Measurements from ENCODE around the gene UNC45A. TPM values are rescaled to one million over a fixed set of nuclear protein-coding genes. Genes with fewer than 3 reads are reported as not detected.
A peak's percentile ranks its signal among the peaks of the same experiment; 100 is the strongest.

The UNC45A gene
- total and polyA plus RNA-seq, 2 of the 4 experiments (the other 2 are of a cell fraction), result 68.9 to 100 TPM

GRCh38 chr15:90986790-90987507 lies 51.9 kb downstream of the UNC45A start:
- ChIA-PET CTCF (interaction anchor here (1.6 kb wide), 1 partner anchor 31 kb away, joined by 6 read pairs; no protein-coding TSS in a partner anchor), POLR2A (ENCODE audit: unreplicated experiment) (interaction anchor here (0.5 kb wide), 1 partner anchor 1792 kb away, joined by 14 read pairs; no protein-coding TSS in a partner anchor)
- no peak overlapping the region for H2AK9ac ChIP-seq (replicated peaks; ENCODE audit: low read depth, low read length, poor library complexity)
- H3K27me3 ChIP-seq (ENCODE audit: control insufficient read depth, insufficient read depth, low read length), result no peaks in the 10 kb centered on the region
- H3K9me3 ChIP-seq (ENCODE audit: control insufficient read depth, insufficient read depth, low read length), result no peaks in the 10 kb centered on the region
- no peak overlapping the region for H2AFZ ChIP-seq (replicated peaks; ENCODE audit: low read length, poor library complexity)
- no peak overlapping the region for H2BK120ac ChIP-seq (ENCODE audit: low read depth, low read length)
- intact Hi-C loops (cut with micrococcal nuclease), result no loop called here
- no peak overlapping the region for H3K56ac ChIP-seq (ENCODE audit: extremely low read depth, insufficient read depth, low read length)
- no peak overlapping the region for H3K4ac ChIP-seq (ENCODE audit: low read depth, low read length)
- H4K91ac ChIP-seq (ENCODE audit: insufficient read depth, low read depth, low read length), result no peak overlapping the region
- H3K9me1 ChIP-seq (ENCODE audit: insufficient read depth, low read length), result peaks cover 3% of the 10 kb centered on the region; the same call in 1 of the 2 replicates
- no TSS peak for BruUV-seq (replicated peaks)
- dilution Hi-C loops (cut with HindIII; ENCODE audit: low sequenced_read_pairs, unreplicated experiment), result no loop called here
- H3K23ac ChIP-seq (ENCODE audit: low read depth, low read length), result peak overlapping the region; percentile 10; the same call in 1 of the 2 replicates
- TF ChIP-seq RAD21 (IDR thresholded peaks at IDR 0.05; ENCODE audit: low read length) (no peak), NFE2L2 (IDR thresholded peaks at IDR 0.05; ENCODE audit: low read depth, low read length) (no peak), RFX5 (IDR thresholded peaks at IDR 0.05; ENCODE audit: low read depth, low read length) (no peak), ELK1 (IDR thresholded peaks at IDR 0.05; ENCODE audit: borderline replicate concordance, low read depth, low read length) (no peak)
- H3K4me1 ChIP-seq (ENCODE audit: control insufficient read depth, insufficient read depth, low read length), result peaks cover 11% of the 10 kb centered on the region
- ATAC-seq (ENCODE audit: low read depth) (no peak), DNase-seq (no peak)
- peaks cover 5% of the 10 kb centered on the region; the same call in 1 of the 2 replicates for H4K20me1 ChIP-seq (ENCODE audit: insufficient read depth, low read length)
- H3K36me3 ChIP-seq (ENCODE audit: control insufficient read depth, insufficient read depth, low read length), result no peaks in the 10 kb centered on the region; the same call in 1 of the 2 replicates
- H3K4me2 ChIP-seq (ENCODE audit: low read depth, low read length), result no peak overlapping the region
- peaks cover 20 to 43% of the 10 kb centered on the region in 2 experiments for H3K79me1 ChIP-seq (ENCODE audit: low read depth in 1 of 2, low read length in 2 of 2)
- no peak overlapping the region for H2BK20ac ChIP-seq (ENCODE audit: low read depth, low read length)
- 0 out of 2 replicates have a peak overlapping the region, but pooled peaks have one; percentile 29 for H3K14ac ChIP-seq (replicated peaks; ENCODE audit: low read depth, low read length)
- no peak overlapping the region for H3K27ac ChIP-seq (ENCODE audit: insufficient read depth, low read length)
- no peak overlapping the region for H3K4me3 ChIP-seq (ENCODE audit: insufficient read depth, low read depth, low read length)
- H4K8ac ChIP-seq (ENCODE audit: low read depth in 2 of 2, low read length in 2 of 2), result peak overlapping the region in 1 of 2 experiments; percentile 68; a peak in 3 of 4 replicates
- 100% methylated on average over 5 of the region's 11 CpGs; no CpG with 5 or more reads in 1 of the 2 experiments for WGBS, 2 experiments (ENCODE audit: extremely low coverage in 2 of 2, insufficient read length in 1 of 2)
- H3K18ac ChIP-seq (ENCODE audit: low read depth, low read length), result no peak overlapping the region
- H3K9ac ChIP-seq (ENCODE audit: low read depth, low read length), result no peak overlapping the region
- H2AK5ac ChIP-seq (ENCODE audit: low read depth, low read length), result no peak overlapping the region
- H2BK5ac ChIP-seq (ENCODE audit: low read depth, low read length, poor library complexity, severe bottlenecking), result no peak overlapping the region
- H4K5ac ChIP-seq (ENCODE audit: low read depth, low read length), result no peak overlapping the region
- in situ Hi-C loops (cut with MboI; ENCODE audit: low sequenced_read_pairs), result loop anchor here (25.0 kb wide), 2 partner anchors 1825 to 2000 kb away; no protein-coding TSS in a partner anchor
- H2BK15ac ChIP-seq (ENCODE audit: low read depth, low read length), result no peak overlapping the region

All from IMR-90 (cell line).